Pancreas (tissue), 10 donors: ENCODE measurements around the gene RBBP6. TPM values are rescaled to one million over a fixed set of nuclear protein-coding genes. Genes with fewer than 3 reads are reported as not detected.

Source experiments
- ATAC-seq, 4 donors: fragments of 200-7000 bp; cut with Tn5 transposase; one replicate each; pipeline versions ENCODE4 v1.8.0 to v1.9.1; 2020; ENCODE audit warnings: mild to moderate bottlenecking in 4 of 4, moderate library complexity in 4 of 4
- DNase-seq, 6 donors: peaks; one replicate each; pipeline ENCODE4 v3.0.0-alpha.2; 2020
- FAIRE-seq: peaks from 2 replicates; lab custom pipeline; 2012; peaks lifted over from hg19 to GRCh38; lab: Jason Lieb, UNC
- H3K27ac ChIP-seq, 4 donors: fragments of 200-600 bp; sonication (generic); 1 replicate in 3 of 4; 2 replicates in 1 of 4; pipeline versions ENCODE4 v1.5.0 to v1.8.0; 2020
- H3K27me3 ChIP-seq, 4 donors: fragments of 200-600 bp; one replicate each; pipeline ENCODE4 v1.8.0; 2021
- H3K36me3 ChIP-seq, 3 donors: fragments of 200-600 bp; sonication (generic) in 1 of 3; one replicate each; pipeline versions ENCODE4 v1.5.0 to v1.8.0; 2020 to 2021
- H3K4me1 ChIP-seq, 3 donors: fragments of 200-600 bp; one replicate each; pipeline ENCODE4 v1.8.0; 2021
- H3K4me3 ChIP-seq, 4 donors: fragments of 200-600 bp; sonication (generic) in 2 of 4; one replicate each; pipeline versions ENCODE4 v1.5.0 to v1.8.0; 2020 to 2021
- H3K9me3 ChIP-seq, 4 donors: fragments of 200-600 bp; one replicate each; pipeline ENCODE4 v1.8.0; 2021
- CTCF ChIP-seq, 4 donors: fragments of 200-600 bp; sonication (generic) in 3 of 4; IDR thresholded peaks; one replicate each; pipeline versions ENCODE4 v1.5.0 to v1.8.0; 2021; ENCODE audit warnings: antibody characterized with exemption in 4 of 4
- WGBS, 2 donors: extraction: QIAGEN DNeasy Blood & Tissue Kit; methylation state at CpG; one replicate each; pipeline ENCODE4 v1.1.7; 2013; 5-methylcytosine and 5-hydroxymethylcytosine counted together
- intact Hi-C, 3 donors: fragments of 100-400 bp; cut with DNase I; formaldehyde crosslinking; loops; one replicate each; pipeline versions ENCODE4 v1.11.1 to v1.14.2; 2022
- polyA plus RNA-seq, 2 donors: library from polyadenylated mRNA; stranded (reverse); fragments of 200-250 nt; gene quantifications; one replicate each; pipeline ENCODE4 v1.2.3, GENCODE V29; 2013
- total RNA-seq, 6 donors: library from RNA; stranded (reverse); fragmentation: NEBNext Ultra II Directional in 4 of 6; extraction: Animal tissue kit (Norgen Biotek cat#: 25700) in 4 of 6; gene quantifications; one replicate each; pipeline versions ENCODE4 v1.2.1 to v1.2.4, GENCODE V29; 2021 to 2023
- donor health status: healthy with polysubstance abuse.
- donor health status: DM: no; HTN: no; CAD: no; lungs with moderate emphysema.
- donor health status: DM: no; HTN: no; CAD: no.
- donor health status: control.
- donor health status: control.
- donor health status: Bipolar disorder and iron deficiency.
- donor health status: DM: yes; HTN: yes; CAD: no.
- donor health status: DM: no; HTN: no; CAD: no.
- donor health status: DM: no; HTN: no; CAD: no.
- donor health status: DM: yes; HTN: yes; CAD: no.

Gene RBBP6
- total and polyA plus RNA-seq, 8 donors, result 13.8 to 31.3 (median 19.8) TPM

GRCh38 chr16:24514096-24514495, 25.3 kb upstream of the RBBP6 start:
- FAIRE-seq (no peak), ATAC-seq (no peak), DNase-seq (no peak)
- Histone ChIP-seq H3K4me1 (no peaks in the 10 kb centered on the region), H3K27me3 (no peaks in the 10 kb centered on the region), H3K27ac (no peak overlapping the region), H3K4me3 (no peak overlapping the region), H3K9me3 (no peaks in the 10 kb centered on the region), H3K36me3 (no peaks in the 10 kb centered on the region)
- intact Hi-C loops, result no loop called here
- TF ChIP-seq CTCF (IDR thresholded peaks at IDR 0.05), result no peak
- 78 to 95% methylated on average over 2 of the region's 2 CpGs for WGBS, 2 donors

- intact Hi-C loops, result no loop called here
- no peak for DNase-seq
- no peak overlapping the region for H3K27ac ChIP-seq
- no peak overlapping the region for H3K4me3 ChIP-seq
- no peak for FAIRE-seq
- no peaks in the 10 kb centered on the region for H3K27me3 ChIP-seq
- H3K9me3 ChIP-seq, result no peaks in the 10 kb centered on the region
- no peak for TF ChIP-seq CTCF (IDR thresholded peaks at IDR 0.05)
- ATAC-seq, result no peak
- no peaks in the 10 kb centered on the region for H3K4me1 ChIP-seq
- H3K36me3 ChIP-seq, result no peaks in the 10 kb centered on the region
- WGBS, 2 donors, result 61 to 71% methylated on average over 5 of the region's 5 CpGs
These were observed 24.2 kb upstream of the RBBP6 start for GRCh38 chr16:24515186-24515585.

GRCh38 chr16:24516900-24517669, 22.3 kb upstream of the RBBP6 start:
- intact Hi-C loops, result no loop called here
- TF ChIP-seq CTCF (IDR thresholded peaks at IDR 0.05), result peak; percentile 70 to 91 (median 87)
- Histone ChIP-seq H3K27ac (no peak overlapping the region), H3K9me3 (no peaks in the 10 kb centered on the region), H3K4me3 (peak overlapping the region in 1 of 4 donors; percentile 15), H3K27me3 (no peaks in the 10 kb centered on the region), H3K36me3 (no peaks in the 10 kb centered on the region), H3K4me1 (no peaks in the 10 kb centered on the region)
- ATAC-seq (peak; percentile 96 to 100 (median 98)), DNase-seq (peak; percentile 73 to 90 (median 78)), FAIRE-seq (no peak)
- 24 to 31% methylated on average over 20 of the region's 20 CpGs for WGBS, 2 donors

- no peak for DNase-seq
- intact Hi-C loops, result no loop called here
These were observed 20.9 kb upstream of the RBBP6 start for GRCh38 chr16:24518498-24518897.

More at GRCh38 chr16:24518498-24518897, 20.9 kb upstream of the RBBP6 start:
- H3K4me1 ChIP-seq, result no peaks in the 10 kb centered on the region
- H3K36me3 ChIP-seq, result no peaks in the 10 kb centered on the region
- H3K4me3 ChIP-seq, result no peak overlapping the region
- ATAC-seq (no peak), FAIRE-seq (no peak)
- H3K27ac ChIP-seq, result no peak overlapping the region
- no peaks in the 10 kb centered on the region for H3K27me3 ChIP-seq
- TF ChIP-seq CTCF (IDR thresholded peaks at IDR 0.05), result no peak
- no peaks in the 10 kb centered on the region for H3K9me3 ChIP-seq
